22Rv1 (cell line): Measurements from ENCODE around the gene CAMTA1.

Experiments used
- ZFX ChIP-seq: fragments of 450-650 bp; IDR thresholded peaks from 2 replicates; pipeline ENCODE4 v1.6.1; 2017; ENCODE audit warnings: antibody characterized with exemption, borderline replicate concordance
- TF ChIP-seq, protein P1 (sequence below): fragments of 450-650 bp; IDR thresholded peaks from 2 replicates; pipeline ENCODE4 v1.5.1; 2017; ENCODE audit warnings: mild to moderate bottlenecking

DNA sequence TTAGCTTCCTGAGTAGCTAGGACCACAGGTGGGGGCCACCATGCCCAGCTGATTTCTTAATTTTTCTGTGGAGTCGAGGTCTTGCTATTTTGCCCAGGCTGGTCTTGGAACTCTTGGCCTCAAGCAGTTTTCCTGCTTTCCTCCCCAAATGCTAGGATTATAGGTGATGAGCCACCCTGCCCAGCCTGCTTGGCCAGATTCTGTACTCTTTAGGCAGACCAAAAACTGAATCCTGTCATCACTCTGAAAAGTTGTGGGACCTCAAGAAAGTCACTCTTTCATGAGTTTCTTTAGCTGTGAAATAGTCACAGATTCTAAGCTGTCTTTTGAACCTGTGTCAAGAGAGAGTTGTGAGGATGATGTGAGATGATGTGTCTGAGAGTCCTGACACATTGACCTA lies 105.4 kb downstream of the CAMTA1 start:
- TF ChIP-seq, protein P1, sequence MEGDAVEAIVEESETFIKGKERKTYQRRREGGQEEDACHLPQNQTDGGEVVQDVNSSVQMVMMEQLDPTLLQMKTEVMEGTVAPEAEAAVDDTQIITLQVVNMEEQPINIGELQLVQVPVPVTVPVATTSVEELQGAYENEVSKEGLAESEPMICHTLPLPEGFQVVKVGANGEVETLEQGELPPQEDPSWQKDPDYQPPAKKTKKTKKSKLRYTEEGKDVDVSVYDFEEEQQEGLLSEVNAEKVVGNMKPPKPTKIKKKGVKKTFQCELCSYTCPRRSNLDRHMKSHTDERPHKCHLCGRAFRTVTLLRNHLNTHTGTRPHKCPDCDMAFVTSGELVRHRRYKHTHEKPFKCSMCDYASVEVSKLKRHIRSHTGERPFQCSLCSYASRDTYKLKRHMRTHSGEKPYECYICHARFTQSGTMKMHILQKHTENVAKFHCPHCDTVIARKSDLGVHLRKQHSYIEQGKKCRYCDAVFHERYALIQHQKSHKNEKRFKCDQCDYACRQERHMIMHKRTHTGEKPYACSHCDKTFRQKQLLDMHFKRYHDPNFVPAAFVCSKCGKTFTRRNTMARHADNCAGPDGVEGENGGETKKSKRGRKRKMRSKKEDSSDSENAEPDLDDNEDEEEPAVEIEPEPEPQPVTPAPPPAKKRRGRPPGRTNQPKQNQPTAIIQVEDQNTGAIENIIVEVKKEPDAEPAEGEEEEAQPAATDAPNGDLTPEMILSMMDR = no peak
- TF ChIP-seq ZFX = no peak
